CD4-positive, alpha-beta T cell (primary cell): Measurements from ENCODE around the gene KRTAP1-5. TPM values are rescaled to one million over a fixed set of nuclear protein-coding genes. Genes with fewer than 3 reads are reported as not detected.
"Not testable (repeated sequence)": the region's sequence is repeated elsewhere in the genome, so short reads cannot be mapped to it uniquely, and the experiment has no call there.

Experiments used
- ATAC-seq: fragments of 200-7000 bp; cut with Tn5 transposase; one replicate; pipeline ENCODE4 v1.10.0; 2022; ENCODE audit warnings: mild to moderate bottlenecking; ENCODE audit not compliant: poor library complexity
- CTCF ChIA-PET: fragments of 350-600 bp; sonication (Branson Sonifier 250); formaldehyde crosslinking; loops from one replicate; lab custom pipeline; 2021; ENCODE audit warnings: antibody characterized with exemption, inconsistent platforms; lab: Charles Lee
- POLR2A ChIA-PET: fragments of 350-600 bp; sonication (Branson Sonifier 250); formaldehyde crosslinking; loops from one replicate; lab custom pipeline; 2021; ENCODE audit warnings: antibody characterized with exemption, inconsistent platforms; lab: Charles Lee
- DNase-seq, 14 experiments: peaks; one replicate each; pipeline ENCODE4 v3.0.0-alpha.2; 2013 to 2020; ENCODE audit warnings: mixed read lengths in 2 of 14
- H3K27ac ChIP-seq, 2 donors: one replicate each; pipeline versions ENCODE4 v1.5.1 to v1.7.0; 2013; ENCODE audit warnings: low read length in 2 of 2, low read depth in 1 of 2, mild to moderate bottlenecking in 1 of 2
- H3K27me3 ChIP-seq, 2 experiments: 1 replicate in 1 of 2; 2 replicates in 1 of 2; pipeline versions ENCODE4 v1.6.1 to v1.7.0; 2013; ENCODE audit warnings: low read length in 2 of 2, control low read depth in 1 of 2, mild to moderate bottlenecking in 1 of 2, moderate library complexity in 1 of 2; ENCODE audit not compliant: insufficient read depth in 2 of 2, control insufficient read depth in 1 of 2
- H3K36me3 ChIP-seq: one replicate; pipeline ENCODE4 v1.6.1; 2013; ENCODE audit warnings: low read length, control low read depth; ENCODE audit not compliant: insufficient read depth
- H3K4me1 ChIP-seq: one replicate; pipeline ENCODE4 v1.6.1; 2013; ENCODE audit warnings: low read length, control low read depth; ENCODE audit not compliant: insufficient read depth
- H3K4me3 ChIP-seq: one replicate; pipeline ENCODE4 v1.5.1; 2013; ENCODE audit warnings: mild to moderate bottlenecking, low read length, moderate library complexity
- H3K9me3 ChIP-seq, 2 experiments: 1 replicate in 1 of 2; 2 replicates in 1 of 2; pipeline versions ENCODE4 v1.6.1 to v1.7.0; 2013; ENCODE audit warnings: low read length in 2 of 2, mild to moderate bottlenecking in 2 of 2, control low read depth in 1 of 2, moderate library complexity in 1 of 2; ENCODE audit not compliant: control insufficient read depth in 1 of 2, insufficient read depth in 1 of 2
- H3K27ac Mint-ChIP-seq: one replicate; pipeline ENCODE4 v1.8.0; 2020; ENCODE audit warnings: mixed read lengths
- H3K27me3 Mint-ChIP-seq: one replicate; pipeline ENCODE4 v1.8.0; 2021; ENCODE audit warnings: mixed read lengths
- H3K36me3 Mint-ChIP-seq: one replicate; pipeline ENCODE4 v1.8.0; 2021; ENCODE audit warnings: low read depth, mixed read lengths
- H3K4me1 Mint-ChIP-seq: one replicate; pipeline ENCODE4 v1.8.0; 2021; ENCODE audit warnings: low read depth, mixed read lengths
- H3K4me3 Mint-ChIP-seq: one replicate; pipeline ENCODE4 v1.8.0; 2020; ENCODE audit warnings: mild to moderate bottlenecking, mixed read lengths
- H3K9me3 Mint-ChIP-seq: one replicate; pipeline ENCODE4 v1.8.0; 2020; ENCODE audit warnings: mixed read lengths
- intact Hi-C, 2 experiments: fragments of 100-400 bp; cut with DNase I in 1 of 2; cut with micrococcal nuclease in 1 of 2; formaldehyde crosslinking; loops; one replicate each; pipeline versions ENCODE4 v1.15.1 to v1.9.0; 2023 to 2025; cut with DNase I, micrococcal nuclease
- total RNA-seq, 174 experiments: library from RNA in 2 of 174; stranded (reverse) in 2 of 174; gene quantifications; one replicate each; pipeline ENCODE4 v1.2.3 and lab custom pipeline; 2021 to 2026
- TF ChIP-seq, protein P1 (sequence below): fragments of 200-600 bp; IDR thresholded peaks from one replicate; pipeline ENCODE4 v1.8.0; 2022; ENCODE audit warnings: antibody characterized with exemption, mild to moderate bottlenecking

KRTAP1-5 gene
- total RNA-seq, 2 experiments from 2014 or later: not detected

DNA sequence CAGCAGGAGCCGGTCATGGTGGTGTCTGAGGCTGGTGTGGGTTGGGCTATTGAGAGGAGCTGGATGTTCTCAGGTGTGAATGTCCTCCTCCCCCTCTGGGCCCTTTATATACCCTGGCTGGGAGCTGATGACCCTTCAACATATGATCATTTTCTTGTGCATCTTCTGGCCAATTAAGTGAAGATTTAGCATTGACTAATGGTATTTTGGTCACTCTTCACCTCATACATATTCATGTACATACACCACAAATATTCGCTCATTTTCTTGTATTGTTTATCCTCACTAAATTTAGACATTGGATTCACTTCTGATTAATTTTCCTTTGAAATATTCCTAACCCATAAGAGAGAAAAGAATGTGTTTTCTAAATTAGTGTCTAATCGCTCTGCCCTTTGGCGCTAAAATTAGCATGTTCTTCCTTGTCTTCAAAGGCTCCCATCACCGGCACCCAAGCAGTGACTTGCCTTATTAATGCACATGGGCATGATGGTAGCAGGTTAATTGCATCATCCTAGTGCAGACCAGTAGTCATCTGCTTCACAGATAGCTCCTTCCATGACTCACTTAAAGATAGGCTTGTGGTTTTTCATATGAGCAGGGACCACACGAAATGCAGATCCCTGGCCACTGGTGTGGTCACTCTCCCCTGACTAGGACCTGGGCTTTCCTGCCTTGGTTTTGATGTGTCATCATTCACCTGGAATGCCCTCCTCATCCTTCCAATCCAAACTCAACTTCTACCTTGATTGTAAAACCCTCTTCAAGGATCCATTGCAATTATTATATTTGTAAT lies 39.0 kb upstream of the KRTAP1-5 start, which contains the start of gene KRTAP2-4:
Gene KRTAP2-4, minus strand, starts transcription at position 51 of the 796 bp plus-strand sequence. Its CDS starts 34 bp downstream, at position 17.
- Mint-ChIP-seq H3K4me3 (no peak within 1 kb of the TSS), H3K27ac (no peak within 1 kb of the TSS), H3K4me1 (no peaks in the 10 kb centered on the region), H3K36me3 (no peaks in the 10 kb centered on the region), H3K9me3 (no peaks in the 10 kb centered on the region), H3K27me3 (peaks cover 24% of the 10 kb centered on the region)
- TF ChIP-seq, protein P1, sequence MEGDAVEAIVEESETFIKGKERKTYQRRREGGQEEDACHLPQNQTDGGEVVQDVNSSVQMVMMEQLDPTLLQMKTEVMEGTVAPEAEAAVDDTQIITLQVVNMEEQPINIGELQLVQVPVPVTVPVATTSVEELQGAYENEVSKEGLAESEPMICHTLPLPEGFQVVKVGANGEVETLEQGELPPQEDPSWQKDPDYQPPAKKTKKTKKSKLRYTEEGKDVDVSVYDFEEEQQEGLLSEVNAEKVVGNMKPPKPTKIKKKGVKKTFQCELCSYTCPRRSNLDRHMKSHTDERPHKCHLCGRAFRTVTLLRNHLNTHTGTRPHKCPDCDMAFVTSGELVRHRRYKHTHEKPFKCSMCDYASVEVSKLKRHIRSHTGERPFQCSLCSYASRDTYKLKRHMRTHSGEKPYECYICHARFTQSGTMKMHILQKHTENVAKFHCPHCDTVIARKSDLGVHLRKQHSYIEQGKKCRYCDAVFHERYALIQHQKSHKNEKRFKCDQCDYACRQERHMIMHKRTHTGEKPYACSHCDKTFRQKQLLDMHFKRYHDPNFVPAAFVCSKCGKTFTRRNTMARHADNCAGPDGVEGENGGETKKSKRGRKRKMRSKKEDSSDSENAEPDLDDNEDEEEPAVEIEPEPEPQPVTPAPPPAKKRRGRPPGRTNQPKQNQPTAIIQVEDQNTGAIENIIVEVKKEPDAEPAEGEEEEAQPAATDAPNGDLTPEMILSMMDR: no peak
- intact Hi-C loops: no loop called here
- no peaks in the 10 kb centered on the region for H3K36me3 ChIP-seq
- DNase-seq: no peak
- ATAC-seq: no peak
- H3K9me3 ChIP-seq: no peaks in the 10 kb centered on the region
- POLR2A ChIA-PET: no interaction called here
- no peaks in the 10 kb centered on the region for H3K4me1 ChIP-seq
- no peak within 1 kb of the TSS for H3K27ac ChIP-seq
- CTCF ChIA-PET: no interaction called here
- H3K4me3 ChIP-seq: no peak within 1 kb of the TSS
- H3K27me3 ChIP-seq: peaks cover 0 to 6% of the 10 kb centered on the region in 2 experiments

- H3K4me3 ChIP-seq, H3K27ac Mint-ChIP-seq, H3K4me1 Mint-ChIP-seq, POLR2A ChIA-PET, H3K27ac ChIP-seq, H3K4me1 ChIP-seq, CTCF ChIA-PET, ATAC-seq, H3K9me3 Mint-ChIP-seq, H3K9me3 ChIP-seq, H3K36me3 ChIP-seq, intact Hi-C loops, DNase-seq, H3K36me3 Mint-ChIP-seq, H3K4me3 Mint-ChIP-seq: not testable (repeated sequence)
- peaks cover 33% of the 10 kb centered on the region for H3K27me3 Mint-ChIP-seq
- H3K27me3 ChIP-seq: peaks cover 0 to 10% of the 10 kb centered on the region in 2 experiments
Observed at GRCh38 chr17:41065016-41065689, 38.1 kb upstream of the KRTAP1-5 start.

DNA sequence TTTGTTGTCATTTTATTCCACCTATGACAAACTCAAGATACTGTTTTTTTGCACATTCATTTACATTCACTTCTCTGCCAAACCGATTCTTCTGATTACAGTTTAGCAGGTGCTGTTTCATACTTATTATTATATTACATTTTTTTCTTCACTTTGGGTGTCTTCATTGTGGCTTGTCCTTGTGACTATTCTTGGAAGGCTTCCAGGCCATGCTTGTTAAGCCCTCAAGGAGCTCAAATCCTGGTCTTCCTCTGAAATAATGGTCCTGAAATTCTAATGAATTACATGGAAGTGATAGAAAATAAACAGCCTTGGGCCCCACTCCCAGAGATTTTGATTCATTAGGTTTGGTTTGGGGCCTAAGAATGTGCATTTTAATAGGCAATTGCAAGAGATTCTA lies 37.3 kb upstream of the KRTAP1-5 start:
- H3K9me3 Mint-ChIP-seq: no peaks in the 10 kb centered on the region
- Histone ChIP-seq H3K4me1 (no peaks in the 10 kb centered on the region), H3K9me3 (no peaks in the 10 kb centered on the region), H3K27me3 (peaks cover 0 to 10% of the 10 kb centered on the region in 2 experiments), H3K4me3 (no peak overlapping the region), H3K27ac (no peak overlapping the region), H3K36me3 (no peaks in the 10 kb centered on the region)
- POLR2A ChIA-PET: no interaction called here
- no peak overlapping the region for H3K4me3 Mint-ChIP-seq
- no peak overlapping the region for H3K27ac Mint-ChIP-seq
- ATAC-seq: no peak
- H3K4me1 Mint-ChIP-seq: no peaks in the 10 kb centered on the region
- no peak for DNase-seq
- peaks cover 39% of the 10 kb centered on the region for H3K27me3 Mint-ChIP-seq
- TF ChIP-seq, protein P1: no peak
- intact Hi-C loops: no loop called here
- CTCF ChIA-PET: no interaction called here
- no peaks in the 10 kb centered on the region for H3K36me3 Mint-ChIP-seq
